Smooth muscle cell (in vitro differentiated cells): Measurements from ENCODE around the gene EOGT. TPM values are rescaled to one million over a fixed set of nuclear protein-coding genes. Genes with fewer than 3 reads are reported as not detected.

ENCODE experiments used
- DNase-seq: peaks from one replicate; lab custom pipeline; 2025; ENCODE audit not compliant: unreplicated experiment; lab: John Stamatoyannopoulos, UW
- H2AFZ ChIP-seq: fragments of 200-600 bp; sonication (generic); 2 replicates; pipeline ENCODE4 v1.6.0; 2016; ENCODE audit warnings: antibody characterized with exemption, low read depth, mild to moderate bottlenecking
- H3F3A ChIP-seq: fragments of 200-600 bp; sonication (generic); 2 replicates; pipeline ENCODE4 v1.6.0; 2017; ENCODE audit warnings: antibody characterized with exemption, low read depth
- H3K27ac ChIP-seq: fragments of 200-600 bp; sonication (generic); 2 replicates; pipeline ENCODE4 v1.5.1; 2016; ENCODE audit warnings: low read depth, mild to moderate bottlenecking
- H3K27me3 ChIP-seq: fragments of 200-600 bp; sonication (generic); 2 replicates; pipeline ENCODE4 v1.6.1; 2016; ENCODE audit warnings: low read depth, mild to moderate bottlenecking
- H3K36me3 ChIP-seq: fragments of 200-600 bp; sonication (generic); 2 replicates; pipeline ENCODE4 v1.5.1; 2016; ENCODE audit warnings: low read depth
- H3K4me1 ChIP-seq: fragments of 200-600 bp; sonication (generic); 2 replicates; pipeline ENCODE4 v1.5.1; 2016; ENCODE audit warnings: low read depth
- H3K4me2 ChIP-seq: fragments of 200-600 bp; sonication (generic); 2 replicates; pipeline ENCODE4 v1.6.0; 2016; ENCODE audit warnings: mild to moderate bottlenecking
- H3K4me3 ChIP-seq: fragments of 200-600 bp; sonication (generic); 2 replicates; pipeline ENCODE4 v1.5.1; 2016; ENCODE audit warnings: mild to moderate bottlenecking
- H3K79me2 ChIP-seq: fragments of 200-600 bp; sonication (generic); 2 replicates; pipeline ENCODE4 v1.6.0; 2016; ENCODE audit warnings: low read depth, mild to moderate bottlenecking
- H3K9ac ChIP-seq: fragments of 200-600 bp; sonication (generic); 2 replicates; pipeline ENCODE4 v1.6.0; 2016; ENCODE audit warnings: low read depth
- H3K9me3 ChIP-seq: fragments of 200-600 bp; sonication (generic); replicated peaks from 2 replicates; pipeline ENCODE4 v1.5.1; 2016; ENCODE audit warnings: low read depth
- H4K20me1 ChIP-seq: fragments of 200-600 bp; sonication (generic); 2 replicates; pipeline ENCODE4 v1.6.0; 2016; ENCODE audit warnings: low read depth
- WGBS: methylation state at CpG from one replicate; pipeline ENCODE4 v1.1.7; 2016; ENCODE audit warnings: low lambda C conversion rate; 5-methylcytosine and 5-hydroxymethylcytosine counted together
- polyA plus RNA-seq: library from polyadenylated mRNA; unstranded; fragments of >200 nt; fragmentation: Nextera tagmentation; extraction: Ambion mirVana; gene quantifications from 2 replicates; pipeline ENCODE4 v1.2.1, GENCODE V29; 2016
- total RNA-seq: library from RNA; depleted of rRNA; stranded (reverse); fragments of >200 nt; gene quantifications from 2 replicates; pipeline ENCODE4 v1.2.3, GENCODE V29; 2014
- TF ChIP-seq, protein P1 (sequence below): fragments of 200-600 bp; sonication (generic); IDR thresholded peaks from 2 replicates; pipeline ENCODE4 v1.5.1; 2017; ENCODE audit warnings: borderline replicate concordance, mild to moderate bottlenecking, antibody characterized with exemption; ENCODE audit not compliant: insufficient read depth, poor library complexity, severe bottlenecking

Gene EOGT
- total and polyA plus RNA-seq, 2 experiments from 2014 or later = 21.2 to 30.6 TPM

DNA sequence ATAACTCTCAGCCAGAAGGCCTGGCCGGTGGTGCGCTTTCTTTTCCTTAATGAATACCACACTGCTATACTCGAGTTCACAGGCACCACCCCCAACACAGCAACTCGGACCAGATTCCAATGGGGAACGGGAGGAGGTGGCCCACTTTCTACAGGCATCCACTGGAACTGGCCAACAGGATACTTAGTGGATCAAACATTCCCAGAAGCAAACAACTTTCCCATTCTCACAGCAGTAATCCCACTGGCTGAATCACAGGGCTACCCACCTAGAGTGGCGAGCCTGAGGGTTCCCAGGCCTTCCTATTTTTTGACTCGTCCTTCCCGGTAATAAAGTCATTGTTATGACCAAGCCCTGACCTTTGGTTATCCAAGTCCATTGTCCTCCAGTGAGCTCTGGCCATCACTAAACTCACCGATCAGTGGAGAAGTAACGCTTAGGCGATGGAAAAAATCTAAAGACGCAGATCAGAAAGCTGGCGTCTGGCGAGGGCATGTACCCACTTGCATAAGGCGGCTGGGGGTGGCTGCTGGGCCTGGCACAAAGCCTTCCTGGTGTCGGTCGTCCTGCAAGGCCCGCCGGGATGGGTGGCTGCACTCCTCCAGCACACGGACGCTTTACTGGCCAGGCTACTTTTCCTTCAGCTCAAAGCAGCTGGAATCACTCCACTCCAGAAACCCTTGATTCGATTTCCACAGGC lies 1.2 kb downstream of the EOGT start:
- peaks cover 14% of the 10 kb centered on the region for H3F3A ChIP-seq
- TF ChIP-seq, protein P1, sequence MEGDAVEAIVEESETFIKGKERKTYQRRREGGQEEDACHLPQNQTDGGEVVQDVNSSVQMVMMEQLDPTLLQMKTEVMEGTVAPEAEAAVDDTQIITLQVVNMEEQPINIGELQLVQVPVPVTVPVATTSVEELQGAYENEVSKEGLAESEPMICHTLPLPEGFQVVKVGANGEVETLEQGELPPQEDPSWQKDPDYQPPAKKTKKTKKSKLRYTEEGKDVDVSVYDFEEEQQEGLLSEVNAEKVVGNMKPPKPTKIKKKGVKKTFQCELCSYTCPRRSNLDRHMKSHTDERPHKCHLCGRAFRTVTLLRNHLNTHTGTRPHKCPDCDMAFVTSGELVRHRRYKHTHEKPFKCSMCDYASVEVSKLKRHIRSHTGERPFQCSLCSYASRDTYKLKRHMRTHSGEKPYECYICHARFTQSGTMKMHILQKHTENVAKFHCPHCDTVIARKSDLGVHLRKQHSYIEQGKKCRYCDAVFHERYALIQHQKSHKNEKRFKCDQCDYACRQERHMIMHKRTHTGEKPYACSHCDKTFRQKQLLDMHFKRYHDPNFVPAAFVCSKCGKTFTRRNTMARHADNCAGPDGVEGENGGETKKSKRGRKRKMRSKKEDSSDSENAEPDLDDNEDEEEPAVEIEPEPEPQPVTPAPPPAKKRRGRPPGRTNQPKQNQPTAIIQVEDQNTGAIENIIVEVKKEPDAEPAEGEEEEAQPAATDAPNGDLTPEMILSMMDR = no peak
- WGBS = 25% methylated on average over 22 of the region's 22 CpGs
- peak overlapping the region; percentile 89 for H3K9ac ChIP-seq
- H3K27ac ChIP-seq = peak overlapping the region; percentile 92
- peak overlapping the region; percentile 90 for H3K4me2 ChIP-seq
- no peaks in the 10 kb centered on the region for H4K20me1 ChIP-seq
- H3K9me3 ChIP-seq = no peaks in the 10 kb centered on the region
- H3K27me3 ChIP-seq = no peaks in the 10 kb centered on the region
- no peak overlapping the region for H2AFZ ChIP-seq
- H3K79me2 ChIP-seq = no peaks in the 10 kb centered on the region
- peak; percentile 18 for DNase-seq
- peak overlapping the region; percentile 85 for H3K4me3 ChIP-seq
- H3K4me1 ChIP-seq = peaks cover 18% of the 10 kb centered on the region
- H3K36me3 ChIP-seq = peaks cover 12% of the 10 kb centered on the region

DNA sequence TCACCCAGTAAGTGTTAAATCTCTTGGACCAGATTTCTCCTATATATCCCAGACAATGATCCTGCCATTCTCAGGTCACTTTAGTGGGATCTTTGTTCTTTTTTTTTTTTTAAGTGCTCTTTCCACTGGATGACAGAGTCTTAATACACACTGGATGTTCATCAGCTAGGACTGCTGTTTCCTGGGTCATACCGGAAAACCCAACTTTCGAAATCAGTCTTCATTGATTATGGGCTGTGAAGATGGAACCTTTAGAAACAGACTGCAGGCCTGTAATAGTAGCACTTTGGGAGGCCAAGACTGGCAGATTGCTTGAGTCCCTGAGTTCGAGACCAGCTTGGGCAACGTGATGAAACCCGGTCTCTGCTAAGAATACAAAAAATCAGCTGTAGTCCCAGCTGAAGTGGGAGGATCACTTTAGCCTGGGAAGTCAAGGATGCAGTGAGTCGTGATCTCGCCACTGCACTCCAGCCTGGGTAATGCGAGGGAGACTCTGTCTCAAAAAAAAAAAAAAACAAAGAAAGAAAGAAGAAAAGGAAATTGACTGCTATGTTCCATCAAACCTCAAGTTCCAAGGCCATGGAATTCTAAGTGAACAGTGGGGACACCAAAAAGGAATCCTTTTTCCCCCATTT lies 2.3 kb downstream of the EOGT start:
- 91% methylated on average over 8 of the region's 8 CpGs for WGBS
- Histone ChIP-seq H3K4me3 (no peak overlapping the region), H3K4me2 (no peak overlapping the region)

DNA sequence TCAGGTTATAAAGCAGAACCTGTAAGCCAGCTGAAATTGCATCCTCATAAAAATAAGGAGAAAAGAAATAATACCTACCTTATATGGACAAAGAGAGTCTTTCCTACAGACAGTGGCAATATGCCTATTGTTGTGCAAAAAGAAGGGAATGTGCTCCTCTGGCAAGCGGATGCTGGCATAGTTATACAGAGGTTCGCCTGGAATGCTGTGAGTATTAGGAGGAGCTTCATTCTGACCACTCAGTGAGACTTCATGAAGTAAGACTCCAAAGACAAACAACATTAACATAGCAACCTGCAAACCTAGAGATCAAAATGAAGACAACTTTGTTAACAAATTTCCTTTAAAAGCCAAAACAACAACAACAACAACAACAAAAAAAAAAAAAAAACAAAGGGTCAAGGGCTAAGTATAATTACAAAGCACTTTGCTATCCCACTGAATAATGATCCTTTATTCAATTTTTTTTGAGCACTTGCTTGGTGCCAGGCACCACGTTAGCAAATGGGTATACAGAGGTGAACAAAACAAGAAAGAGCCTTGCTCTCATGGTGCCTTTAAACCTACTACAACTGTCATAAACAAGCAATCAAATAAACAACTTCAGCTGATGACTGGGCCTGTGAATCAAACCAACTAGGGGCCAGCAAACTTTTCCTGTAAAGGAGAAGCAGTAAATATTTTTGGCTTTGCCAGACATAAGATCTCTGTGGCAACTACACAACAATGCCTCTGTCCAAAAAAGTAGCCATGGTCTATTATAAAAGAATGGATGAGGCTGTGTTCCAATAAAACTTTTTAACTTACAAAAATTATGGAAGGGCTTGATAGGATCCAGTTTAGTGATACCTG lies 3.7 kb downstream of the EOGT start:
- no peaks in the 10 kb centered on the region for H4K20me1 ChIP-seq
- WGBS = 42% methylated on average over 3 of the region's 3 CpGs
- H3K27ac ChIP-seq = no peak overlapping the region
- H3K4me3 ChIP-seq = no peak overlapping the region
- H3K36me3 ChIP-seq = peaks cover 24% of the 10 kb centered on the region
- no peak overlapping the region for H2AFZ ChIP-seq
- H3F3A ChIP-seq = no peaks in the 10 kb centered on the region
- H3K79me2 ChIP-seq = no peaks in the 10 kb centered on the region
- TF ChIP-seq, protein P1 = no peak
- H3K9me3 ChIP-seq = no peaks in the 10 kb centered on the region
- peaks cover 18% of the 10 kb centered on the region for H3K4me1 ChIP-seq
- H3K4me2 ChIP-seq = no peak overlapping the region
- no peaks in the 10 kb centered on the region for H3K27me3 ChIP-seq
- DNase-seq = no peak
- no peak overlapping the region for H3K9ac ChIP-seq

More for the DNA sequence above, 2.3 kb downstream of the EOGT start:
- peaks cover 7% of the 10 kb centered on the region for H3F3A ChIP-seq
- no peaks in the 10 kb centered on the region for H3K79me2 ChIP-seq
- H3K9me3 ChIP-seq = no peaks in the 10 kb centered on the region
- H3K9ac ChIP-seq = no peak overlapping the region
- H3K27me3 ChIP-seq = no peaks in the 10 kb centered on the region
- DNase-seq = no peak
- TF ChIP-seq, protein P1 = no peak
- peaks cover 18% of the 10 kb centered on the region for H3K4me1 ChIP-seq
- peaks cover 19% of the 10 kb centered on the region for H3K36me3 ChIP-seq
- H2AFZ ChIP-seq = no peak overlapping the region
- peak overlapping the region; percentile 92 for H3K27ac ChIP-seq
- no peaks in the 10 kb centered on the region for H4K20me1 ChIP-seq
